GM23338 (cell line): Measurements from ENCODE around the gene R3HDM2.

Experiments
- CTCF ChIP-seq, 2 experiments: fragments of 200-600 bp in 1 of 2; sonication (generic) in 1 of 2; conservative IDR thresholded peaks; 2 replicates each; pipeline versions ENCODE4 v1.5.1 to v1.6.1; 2016 to 2017; ENCODE audit warnings: antibody characterized with exemption in 2 of 2, low read depth in 2 of 2, mild to moderate bottlenecking in 2 of 2, moderate library complexity in 1 of 2
- EZH2 ChIP-seq: fragments of 200-600 bp; sonication (generic); IDR thresholded peaks from one replicate; pipeline ENCODE4 v1.8.0; 2017; ENCODE audit warnings: antibody characterized with exemption, mild to moderate bottlenecking, low read depth; ENCODE audit not compliant: unreplicated experiment
- EZH2phosphoT487 ChIP-seq: fragments of 200-600 bp; sonication (generic); IDR thresholded peaks from one replicate; pipeline ENCODE4 v1.8.1; 2018; ENCODE audit warnings: antibody characterized with exemption; ENCODE audit not compliant: unreplicated experiment
- JUNB ChIP-seq: IDR thresholded peaks from one replicate; pipeline ENCODE4 v1.6.1; 2016; ENCODE audit warnings: antibody characterized with exemption; ENCODE audit not compliant: unreplicated experiment
- POLR2AphosphoS5 ChIP-seq: IDR thresholded peaks from 2 replicates; pipeline ENCODE4 v1.6.1; 2016; ENCODE audit warnings: antibody characterized with exemption, low read depth
- STAT1 ChIP-seq: IDR thresholded peaks from one replicate; pipeline ENCODE4 v1.6.1; 2016; ENCODE audit warnings: antibody characterized with exemption; ENCODE audit not compliant: unreplicated experiment
- TF ChIP-seq, protein P1 (sequence below): IDR thresholded peaks from one replicate; pipeline ENCODE4 v1.6.1; 2018; ENCODE audit warnings: antibody characterized with exemption; ENCODE audit not compliant: unreplicated experiment

DNA sequence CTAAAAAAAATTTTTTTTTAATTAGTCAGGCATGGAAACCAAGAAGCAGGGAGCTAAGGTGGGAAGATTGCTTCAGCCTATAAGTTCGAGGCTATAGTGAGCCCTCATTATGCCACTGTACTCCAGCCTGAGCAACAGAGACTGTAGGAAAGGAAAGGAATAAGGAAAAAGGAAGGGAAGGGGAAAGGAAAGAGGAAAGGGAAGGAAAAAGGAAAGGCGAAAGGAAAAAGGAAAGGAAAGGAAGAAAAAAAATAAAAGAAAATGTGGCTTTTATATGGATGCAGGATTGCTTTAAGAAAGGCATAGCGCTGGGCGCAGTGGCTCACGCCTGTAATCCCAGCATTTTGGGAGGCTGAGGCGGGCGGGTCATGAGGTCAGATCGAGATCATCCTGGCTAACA, 70.4 kb downstream of the R3HDM2 start:
- TF ChIP-seq CTCF (conservative IDR thresholded peaks at IDR 0.05; ENCODE audit: low read depth in 2 of 2) (no peak), POLR2AphosphoS5 (no peak), STAT1 (no peak), JUNB (no peak), EZH2 (no peak), EZH2phosphoT487 (no peak)
- TF ChIP-seq, protein P1, sequence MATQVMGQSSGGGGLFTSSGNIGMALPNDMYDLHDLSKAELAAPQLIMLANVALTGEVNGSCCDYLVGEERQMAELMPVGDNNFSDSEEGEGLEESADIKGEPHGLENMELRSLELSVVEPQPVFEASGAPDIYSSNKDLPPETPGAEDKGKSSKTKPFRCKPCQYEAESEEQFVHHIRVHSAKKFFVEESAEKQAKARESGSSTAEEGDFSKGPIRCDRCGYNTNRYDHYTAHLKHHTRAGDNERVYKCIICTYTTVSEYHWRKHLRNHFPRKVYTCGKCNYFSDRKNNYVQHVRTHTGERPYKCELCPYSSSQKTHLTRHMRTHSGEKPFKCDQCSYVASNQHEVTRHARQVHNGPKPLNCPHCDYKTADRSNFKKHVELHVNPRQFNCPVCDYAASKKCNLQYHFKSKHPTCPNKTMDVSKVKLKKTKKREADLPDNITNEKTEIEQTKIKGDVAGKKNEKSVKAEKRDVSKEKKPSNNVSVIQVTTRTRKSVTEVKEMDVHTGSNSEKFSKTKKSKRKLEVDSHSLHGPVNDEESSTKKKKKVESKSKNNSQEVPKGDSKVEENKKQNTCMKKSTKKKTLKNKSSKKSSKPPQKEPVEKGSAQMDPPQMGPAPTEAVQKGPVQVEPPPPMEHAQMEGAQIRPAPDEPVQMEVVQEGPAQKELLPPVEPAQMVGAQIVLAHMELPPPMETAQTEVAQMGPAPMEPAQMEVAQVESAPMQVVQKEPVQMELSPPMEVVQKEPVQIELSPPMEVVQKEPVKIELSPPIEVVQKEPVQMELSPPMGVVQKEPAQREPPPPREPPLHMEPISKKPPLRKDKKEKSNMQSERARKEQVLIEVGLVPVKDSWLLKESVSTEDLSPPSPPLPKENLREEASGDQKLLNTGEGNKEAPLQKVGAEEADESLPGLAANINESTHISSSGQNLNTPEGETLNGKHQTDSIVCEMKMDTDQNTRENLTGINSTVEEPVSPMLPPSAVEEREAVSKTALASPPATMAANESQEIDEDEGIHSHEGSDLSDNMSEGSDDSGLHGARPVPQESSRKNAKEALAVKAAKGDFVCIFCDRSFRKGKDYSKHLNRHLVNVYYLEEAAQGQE = no peak
